ENCODE data around the gene DDX19B.

GRCh38 chr16:70254965-70255286, 44.1 kb upstream of the DDX19B start:
- no peak for TF ChIP-seq CTCF (conservative IDR thresholded peaks at IDR 0.05)
- no peak for TF ChIP-seq ZFX (IDR thresholded peaks at IDR 0.05)
